HUDEP-2 (cell line): Measurements from ENCODE around the gene OCRL.
"Not testable (repeated sequence)": the region's sequence is repeated elsewhere in the genome, so short reads cannot be mapped to it uniquely, and the experiment has no call there.

ENCODE experiments used
- DNase-seq, 76 experiments: peaks; one replicate each; lab custom pipeline; 2025; ENCODE audit not compliant: unreplicated experiment in 76 of 76; lab: John Stamatoyannopoulos, UW

OCRL gene

GRCh38 chrX:129534816-129535578 is 5.1 kb upstream of the OCRL start:
- DNase-seq = no peak

GRCh38 chrX:129540722-129541184 is 694 bp downstream of the OCRL start:
- DNase-seq = peak in 9 of 76 experiments; percentile 0 to 12 (median 0)

- DNase-seq = no peak
Observed at GRCh38 chrX:129544780-129545179, 4.7 kb downstream of the OCRL start.

GRCh38 chrX:129545408-129545807 is 5.3 kb downstream of the OCRL start:
- DNase-seq = no peak

GRCh38 chrX:129549124-129549523 is 9.1 kb downstream of the OCRL start:
- DNase-seq = no peak

- no peak for DNase-seq
Observed at GRCh38 chrX:129553619-129554288, 13.7 kb downstream of the OCRL start.

- DNase-seq = not testable (repeated sequence)
Observed at GRCh38 chrX:129554816-129555215, 14.8 kb downstream of the OCRL start.

- no peak for DNase-seq
Observed at GRCh38 chrX:129556806-129557315, 16.8 kb downstream of the OCRL start.

GRCh38 chrX:129557844-129558480 is 17.9 kb downstream of the OCRL start:
- DNase-seq = no peak

- no peak for DNase-seq
Observed at GRCh38 chrX:129559783-129560182, 19.7 kb downstream of the OCRL start.

- DNase-seq = no peak
Observed at GRCh38 chrX:129561453-129561852, 21.4 kb downstream of the OCRL start.

GRCh38 chrX:129564345-129564744 is 24.3 kb downstream of the OCRL start:
- not testable (repeated sequence) for DNase-seq

GRCh38 chrX:129565046-129565650 is 25.1 kb downstream of the OCRL start:
- no peak for DNase-seq

GRCh38 chrX:129566073-129566472 is 26.0 kb downstream of the OCRL start:
- DNase-seq = no peak

- DNase-seq = no peak
Observed at GRCh38 chrX:129568349-129568748, 28.3 kb downstream of the OCRL start.

GRCh38 chrX:129572422-129572821 is 32.4 kb downstream of the OCRL start:
- no peak for DNase-seq

GRCh38 chrX:129573652-129574051 is 33.6 kb downstream of the OCRL start:
- not testable (repeated sequence) for DNase-seq

GRCh38 chrX:129574214-129574613 is 34.2 kb downstream of the OCRL start:
- DNase-seq = peak in 1 of 76 experiments; percentile 20

- no peak for DNase-seq
Observed at GRCh38 chrX:129576539-129576938, 36.5 kb downstream of the OCRL start.

- DNase-seq = peak in 2 of 76 experiments; percentile 0
Observed at GRCh38 chrX:129577473-129577872, 37.4 kb downstream of the OCRL start.

- DNase-seq = no peak
Observed at GRCh38 chrX:129577877-129578276, 37.8 kb downstream of the OCRL start.
